ENCODE results near the gene PSMD2.

PSMD2 gene

DNA sequence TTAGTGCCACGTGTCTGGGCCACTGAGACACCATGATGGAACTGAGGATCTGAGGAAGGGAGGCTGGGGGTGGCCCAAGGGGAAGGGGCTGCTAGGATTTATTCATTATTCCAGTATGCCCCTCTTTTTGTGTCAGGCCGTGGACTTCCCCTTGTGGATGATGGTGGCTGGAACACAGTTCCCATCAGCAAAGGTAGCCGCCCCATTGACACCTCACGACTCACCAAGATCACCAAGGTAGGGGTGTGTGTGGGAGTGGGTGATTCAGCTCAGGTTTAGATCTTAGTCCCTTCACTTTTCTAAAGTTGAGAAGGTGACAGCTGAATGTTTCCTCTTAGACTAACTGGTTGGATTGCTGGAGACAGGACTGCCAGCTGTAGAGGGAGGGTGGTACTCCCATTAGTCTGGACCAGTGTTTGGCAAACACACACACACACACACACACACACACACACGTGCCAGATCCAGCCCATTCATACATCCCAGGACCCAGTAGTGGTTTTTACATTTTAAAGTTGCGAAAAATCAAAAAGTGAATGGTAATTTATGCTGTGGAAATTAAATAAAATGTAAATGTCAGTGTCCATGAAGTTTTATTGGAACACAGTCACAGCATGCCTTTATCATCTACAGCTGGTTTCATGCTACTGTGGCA is 26.8 kb downstream of the PSMD2 start:
- Histone ChIP-seq H4K20me1 (ENCODE audit: low read depth, low read length) (no peaks in the 10 kb centered on the region), H3K36me3 (ENCODE audit: low read length) (peaks cover 41% of the 10 kb centered on the region), H3F3A (ENCODE audit: insufficient read depth) (peaks cover 6% of the 10 kb centered on the region; the same call in 1 of the 2 replicates), H2AFZ (ENCODE audit: low read depth, low read length, severe bottlenecking) (no peak overlapping the region), H3K27ac (ENCODE audit: low read depth, low read length) (no peak overlapping the region), H3K4me3 (ENCODE audit: insufficient read depth, low read length, poor library complexity, severe bottlenecking) (no peak overlapping the region), H3K79me2 (ENCODE audit: insufficient read depth, low read length) (peaks cover 3% of the 10 kb centered on the region), H3K4me2 (ENCODE audit: low read depth, low read length, poor library complexity, severe bottlenecking) (no peak overlapping the region), H3K9me3 (ENCODE audit: insufficient read depth, low read length) (no peaks in the 10 kb centered on the region), H3K9me2 (replicated peaks; ENCODE audit: insufficient read depth, low read length) (no peaks in the 10 kb centered on the region), H3K9ac (ENCODE audit: low read length) (no peak overlapping the region), H3K27me3 (ENCODE audit: low read length) (no peaks in the 10 kb centered on the region)
- TF ChIP-seq, protein P1, sequence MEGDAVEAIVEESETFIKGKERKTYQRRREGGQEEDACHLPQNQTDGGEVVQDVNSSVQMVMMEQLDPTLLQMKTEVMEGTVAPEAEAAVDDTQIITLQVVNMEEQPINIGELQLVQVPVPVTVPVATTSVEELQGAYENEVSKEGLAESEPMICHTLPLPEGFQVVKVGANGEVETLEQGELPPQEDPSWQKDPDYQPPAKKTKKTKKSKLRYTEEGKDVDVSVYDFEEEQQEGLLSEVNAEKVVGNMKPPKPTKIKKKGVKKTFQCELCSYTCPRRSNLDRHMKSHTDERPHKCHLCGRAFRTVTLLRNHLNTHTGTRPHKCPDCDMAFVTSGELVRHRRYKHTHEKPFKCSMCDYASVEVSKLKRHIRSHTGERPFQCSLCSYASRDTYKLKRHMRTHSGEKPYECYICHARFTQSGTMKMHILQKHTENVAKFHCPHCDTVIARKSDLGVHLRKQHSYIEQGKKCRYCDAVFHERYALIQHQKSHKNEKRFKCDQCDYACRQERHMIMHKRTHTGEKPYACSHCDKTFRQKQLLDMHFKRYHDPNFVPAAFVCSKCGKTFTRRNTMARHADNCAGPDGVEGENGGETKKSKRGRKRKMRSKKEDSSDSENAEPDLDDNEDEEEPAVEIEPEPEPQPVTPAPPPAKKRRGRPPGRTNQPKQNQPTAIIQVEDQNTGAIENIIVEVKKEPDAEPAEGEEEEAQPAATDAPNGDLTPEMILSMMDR (IDR thresholded peaks at IDR 0.05; ENCODE audit: insufficient read depth, low read length, poor library complexity, severe bottlenecking) = no peak
- TF ChIP-seq EZH2phosphoT487 (conservative IDR thresholded peaks at IDR 0.05; ENCODE audit: low read length) = no peak

DNA sequence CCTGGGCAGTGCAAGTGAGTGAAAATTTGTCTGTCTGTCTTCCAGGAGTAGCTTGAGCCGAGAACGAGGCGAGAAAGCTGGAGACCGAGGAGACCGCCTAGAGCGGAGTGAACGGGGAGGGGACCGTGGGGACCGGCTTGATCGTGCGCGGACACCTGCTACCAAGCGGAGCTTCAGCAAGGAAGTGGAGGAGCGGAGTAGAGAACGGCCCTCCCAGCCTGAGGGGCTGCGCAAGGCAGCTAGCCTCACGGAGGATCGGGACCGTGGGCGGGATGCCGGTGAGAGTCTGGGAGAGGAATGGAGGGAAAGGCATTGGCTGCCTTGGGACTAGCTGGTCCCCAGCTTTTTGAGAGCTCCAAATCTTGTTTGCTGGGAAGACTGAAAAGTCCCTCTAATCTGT is 28.1 kb downstream of the PSMD2 start:
- Histone ChIP-seq H4K20me1 (ENCODE audit: low read depth, low read length) (no peaks in the 10 kb centered on the region; the same call in 1 of the 2 replicates), H3K4me2 (ENCODE audit: low read depth, low read length, poor library complexity, severe bottlenecking) (no peak overlapping the region), H3K4me3 (ENCODE audit: insufficient read depth, low read length, poor library complexity, severe bottlenecking) (no peak overlapping the region), H3K9me3 (ENCODE audit: insufficient read depth, low read length) (no peaks in the 10 kb centered on the region), H3K79me2 (ENCODE audit: insufficient read depth, low read length) (no peaks in the 10 kb centered on the region), H3K9ac (ENCODE audit: low read length) (no peak overlapping the region), H2AFZ (ENCODE audit: low read depth, low read length, severe bottlenecking) (no peak overlapping the region), H3K36me3 (ENCODE audit: low read length) (peaks cover 44% of the 10 kb centered on the region), H3F3A (ENCODE audit: insufficient read depth) (peaks cover 12% of the 10 kb centered on the region; the same call in 1 of the 2 replicates), H3K9me2 (replicated peaks; ENCODE audit: insufficient read depth, low read length) (no peaks in the 10 kb centered on the region), H3K27ac (ENCODE audit: low read depth, low read length) (no peak overlapping the region), H3K27me3 (ENCODE audit: low read length) (no peaks in the 10 kb centered on the region)
- TF ChIP-seq EZH2phosphoT487 (conservative IDR thresholded peaks at IDR 0.05; ENCODE audit: low read length) = no peak
- TF ChIP-seq, protein P1 (IDR thresholded peaks at IDR 0.05; ENCODE audit: insufficient read depth, low read length, poor library complexity, severe bottlenecking) = no peak

DNA sequence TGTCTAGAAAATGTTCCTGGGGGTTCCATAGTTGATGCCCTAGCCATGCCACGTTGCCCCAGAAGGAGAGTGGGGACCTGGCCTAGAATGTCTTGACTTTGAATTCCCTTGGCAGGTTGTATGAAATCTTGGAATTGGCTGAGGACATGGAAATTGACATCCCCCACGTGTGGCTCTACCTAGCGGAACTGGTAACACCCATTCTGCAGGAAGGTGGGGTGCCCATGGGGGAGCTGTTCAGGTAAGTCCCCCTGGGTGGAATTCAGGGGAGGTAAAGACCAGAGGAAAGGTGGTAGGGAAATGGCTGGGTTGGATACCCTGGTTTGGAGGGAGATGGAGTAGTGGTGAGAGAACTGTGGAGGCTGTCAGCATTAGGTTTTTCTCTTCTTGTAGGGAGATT is 29.5 kb downstream of the PSMD2 start:
- Histone ChIP-seq H3K4me3 (ENCODE audit: insufficient read depth, low read length, poor library complexity, severe bottlenecking) (no peak overlapping the region), H3F3A (ENCODE audit: insufficient read depth) (peaks cover 25% of the 10 kb centered on the region), H4K20me1 (ENCODE audit: low read depth, low read length) (no peaks in the 10 kb centered on the region; the same call in 1 of the 2 replicates), H3K4me2 (ENCODE audit: low read depth, low read length, poor library complexity, severe bottlenecking) (no peak overlapping the region), H3K9me3 (ENCODE audit: insufficient read depth, low read length) (no peaks in the 10 kb centered on the region), H3K79me2 (ENCODE audit: insufficient read depth, low read length) (no peaks in the 10 kb centered on the region), H2AFZ (ENCODE audit: low read depth, low read length, severe bottlenecking) (no peak overlapping the region), H3K36me3 (ENCODE audit: low read length) (peaks cover 50% of the 10 kb centered on the region), H3K27me3 (ENCODE audit: low read length) (no peaks in the 10 kb centered on the region), H3K9ac (ENCODE audit: low read length) (no peak overlapping the region), H3K9me2 (replicated peaks; ENCODE audit: insufficient read depth, low read length) (no peaks in the 10 kb centered on the region), H3K27ac (ENCODE audit: low read depth, low read length) (no peak overlapping the region)
- TF ChIP-seq EZH2phosphoT487 (conservative IDR thresholded peaks at IDR 0.05; ENCODE audit: low read length) = no peak
- TF ChIP-seq, protein P1 (IDR thresholded peaks at IDR 0.05; ENCODE audit: insufficient read depth, low read length, poor library complexity, severe bottlenecking) = no peak
